Measurements from ENCODE around the gene SYP.
A peak's percentile ranks its signal among the peaks of the same experiment; 100 is the strongest.
"Not testable (repeated sequence)": the region's sequence is repeated elsewhere in the genome, so short reads cannot be mapped to it uniquely, and the experiment has no call there.

Gene SYP

GRCh38 chrX:49155900-49156837 is 43.8 kb downstream of the SYP start:
- Mint-ChIP-seq H3K4me1 (peaks cover 18% of the 10 kb centered on the region), H3K9me3 (no peaks in the 10 kb centered on the region), H3K27ac (peak overlapping the region; percentile 96), H3K27me3 (no peaks in the 10 kb centered on the region), H3K36me3 (ENCODE audit: low read depth) (no peaks in the 10 kb centered on the region), H3K4me3 (peak overlapping the region; percentile 85)
- ATAC-seq, result peak; percentile 90
- peak; percentile 83 for DNase-seq

- no peaks in the 10 kb centered on the region for H3K36me3 Mint-ChIP-seq (ENCODE audit: low read depth)
- H3K4me3 Mint-ChIP-seq, result peak overlapping the region; percentile 85
- no peaks in the 10 kb centered on the region for H3K27me3 Mint-ChIP-seq
- no peaks in the 10 kb centered on the region for H3K9me3 Mint-ChIP-seq
- H3K4me1 Mint-ChIP-seq, result peaks cover 18% of the 10 kb centered on the region
- peak overlapping the region; percentile 96 for H3K27ac Mint-ChIP-seq
- DNase-seq, result peak; percentile 37
- ATAC-seq, result peak; percentile 30
Observed at GRCh38 chrX:49155243-49155899, 44.6 kb downstream of the SYP start.

- no peak overlapping the region for H3K27ac Mint-ChIP-seq
- H3K4me3 Mint-ChIP-seq, result no peak overlapping the region
- no peaks in the 10 kb centered on the region for H3K27me3 Mint-ChIP-seq
- no peaks in the 10 kb centered on the region for H3K9me3 Mint-ChIP-seq
- H3K36me3 Mint-ChIP-seq (ENCODE audit: low read depth), result no peaks in the 10 kb centered on the region
- peaks cover 18% of the 10 kb centered on the region for H3K4me1 Mint-ChIP-seq
- ATAC-seq, result no peak
- no peak for DNase-seq
Observed at GRCh38 chrX:49153467-49153866, 46.5 kb downstream of the SYP start.

- not testable (repeated sequence) for H3K4me1 Mint-ChIP-seq; H3K27ac Mint-ChIP-seq; H3K4me3 Mint-ChIP-seq; DNase-seq; ATAC-seq; H3K36me3 Mint-ChIP-seq (ENCODE audit: low read depth); H3K9me3 Mint-ChIP-seq; H3K27me3 Mint-ChIP-seq
Observed at GRCh38 chrX:49149291-49149690, 50.7 kb downstream of the SYP start.

- not testable (repeated sequence) for DNase-seq; H3K36me3 Mint-ChIP-seq (ENCODE audit: low read depth); ATAC-seq; H3K4me3 Mint-ChIP-seq; H3K27ac Mint-ChIP-seq; H3K4me1 Mint-ChIP-seq; H3K9me3 Mint-ChIP-seq; H3K27me3 Mint-ChIP-seq
Observed at GRCh38 chrX:49148390-49149100, 51.4 kb downstream of the SYP start.

GRCh38 chrX:49147936-49148335 is 52.1 kb downstream of the SYP start:
- H3K27ac Mint-ChIP-seq, result no peak overlapping the region
- H3K27me3 Mint-ChIP-seq, result no peaks in the 10 kb centered on the region
- H3K36me3 Mint-ChIP-seq (ENCODE audit: low read depth), result no peaks in the 10 kb centered on the region
- no peaks in the 10 kb centered on the region for H3K4me1 Mint-ChIP-seq
- no peak overlapping the region for H3K4me3 Mint-ChIP-seq
- DNase-seq (no peak), ATAC-seq (no peak)
- no peaks in the 10 kb centered on the region for H3K9me3 Mint-ChIP-seq

GRCh38 chrX:49147282-49147681 is 52.7 kb downstream of the SYP start:
- Mint-ChIP-seq H3K27ac (no peak overlapping the region), H3K9me3 (no peaks in the 10 kb centered on the region), H3K36me3 (ENCODE audit: low read depth) (no peaks in the 10 kb centered on the region), H3K4me3 (no peak overlapping the region), H3K27me3 (no peaks in the 10 kb centered on the region), H3K4me1 (no peaks in the 10 kb centered on the region)
- ATAC-seq, result no peak
- no peak for DNase-seq

- H3K27ac Mint-ChIP-seq; H3K9me3 Mint-ChIP-seq; H3K36me3 Mint-ChIP-seq (ENCODE audit: low read depth); H3K27me3 Mint-ChIP-seq; H3K4me3 Mint-ChIP-seq; H3K4me1 Mint-ChIP-seq; ATAC-seq; DNase-seq: not testable (repeated sequence)
Observed at GRCh38 chrX:49143154-49143553, 56.8 kb downstream of the SYP start.

- H3K4me1 Mint-ChIP-seq; DNase-seq; H3K27me3 Mint-ChIP-seq; ATAC-seq; H3K9me3 Mint-ChIP-seq; H3K27ac Mint-ChIP-seq; H3K4me3 Mint-ChIP-seq; H3K36me3 Mint-ChIP-seq (ENCODE audit: low read depth): not testable (repeated sequence)
Observed at GRCh38 chrX:49142264-49142663, 57.7 kb downstream of the SYP start.

- Mint-ChIP-seq H3K36me3 (ENCODE audit: low read depth) (no peaks in the 10 kb centered on the region), H3K9me3 (peaks cover 3% of the 10 kb centered on the region), H3K4me1 (no peaks in the 10 kb centered on the region), H3K27ac (no peak overlapping the region), H3K27me3 (no peaks in the 10 kb centered on the region), H3K4me3 (no peak overlapping the region)
- ATAC-seq, result no peak
- DNase-seq, result no peak
Observed at GRCh38 chrX:49139713-49140112, 60.3 kb downstream of the SYP start.

All from activated naive CD8-positive, alpha-beta T cell treated with anti-CD3 and anti-CD28 coated beads, Interleukin-2, amount 50 U/mL, for 24 hours (primary cell).